NOMO-1 (cell line): ENCODE results near the gene PARVB.

Experiments
- DNase-seq, 2 experiments: peaks; one replicate each; lab custom pipeline; 2025; ENCODE audit not compliant: unreplicated experiment in 2 of 2; lab: John Stamatoyannopoulos, UW

Gene PARVB

DNA sequence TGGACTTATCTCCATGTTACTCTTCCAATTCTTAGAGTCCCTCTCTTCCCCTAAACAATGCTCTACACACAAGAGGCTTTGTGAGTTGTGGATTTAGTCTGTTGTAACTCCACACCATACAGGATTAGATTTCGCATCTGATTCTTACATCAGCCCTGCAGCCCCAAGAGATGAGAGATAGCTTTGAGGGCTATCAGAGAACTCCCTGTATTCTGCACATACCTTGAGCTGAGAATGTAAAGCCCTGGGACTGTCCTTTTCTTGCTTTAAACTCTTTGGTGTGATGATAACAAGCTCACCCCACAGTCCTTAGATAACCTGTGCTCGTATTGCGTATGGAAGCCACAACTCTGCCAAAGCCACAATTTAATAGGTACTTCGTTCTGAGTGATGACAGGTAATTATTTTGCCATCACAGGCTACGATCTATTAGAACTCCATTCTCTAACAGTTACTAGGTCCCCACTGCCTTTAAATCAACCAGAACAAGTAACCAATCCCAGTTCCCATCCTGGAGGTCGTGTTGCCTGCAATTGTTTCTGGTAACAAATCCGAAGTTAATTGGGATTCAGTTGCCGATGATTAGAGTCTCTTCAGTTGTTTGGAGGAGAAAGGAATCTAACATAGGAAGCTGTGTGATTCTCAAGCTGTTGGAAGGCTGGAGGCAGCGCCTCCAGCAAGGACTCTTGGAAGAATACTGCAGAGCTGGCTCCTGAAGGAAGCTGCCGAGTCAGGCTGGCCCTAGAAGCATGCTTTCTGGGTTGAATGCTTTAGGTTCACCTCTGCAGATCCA is 155.3 kb downstream of the PARVB start:
- no peak for DNase-seq

DNA sequence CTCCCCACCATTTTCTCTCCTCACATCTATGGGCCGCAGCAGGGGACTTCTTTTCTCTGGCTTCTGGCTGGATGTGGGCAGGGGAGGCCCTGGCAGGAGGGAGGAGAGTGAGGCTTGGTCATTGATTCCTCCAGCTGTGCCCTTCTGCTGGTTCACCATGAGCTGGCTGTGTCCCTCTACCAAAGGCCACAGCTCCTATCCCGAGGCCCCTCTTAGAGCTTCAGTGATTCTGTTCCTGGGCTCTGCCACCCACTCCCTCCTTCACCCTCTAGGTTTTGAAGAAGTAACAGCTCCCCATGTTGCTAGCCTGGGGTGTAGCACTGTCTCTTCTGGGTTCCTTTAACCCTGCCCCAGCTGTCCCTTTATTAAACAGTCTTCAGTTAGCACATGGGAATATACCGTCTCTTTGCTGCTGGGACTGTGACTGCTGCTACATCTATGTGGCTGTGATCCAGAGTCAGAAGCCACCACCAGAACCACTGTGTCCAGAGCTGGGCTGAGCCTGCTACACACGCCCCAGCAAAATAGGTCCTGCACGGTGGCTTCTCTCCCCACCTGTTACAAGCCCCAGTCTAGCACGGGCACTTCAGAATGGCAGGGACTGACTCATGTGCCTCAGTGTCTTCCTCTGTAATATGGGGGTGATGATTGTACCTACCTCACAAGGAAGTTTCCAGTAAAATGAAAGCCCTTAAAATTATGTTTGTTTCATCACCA is 156.0 kb downstream of the PARVB start:
- DNase-seq = peak; percentile 34 to 36

DNA sequence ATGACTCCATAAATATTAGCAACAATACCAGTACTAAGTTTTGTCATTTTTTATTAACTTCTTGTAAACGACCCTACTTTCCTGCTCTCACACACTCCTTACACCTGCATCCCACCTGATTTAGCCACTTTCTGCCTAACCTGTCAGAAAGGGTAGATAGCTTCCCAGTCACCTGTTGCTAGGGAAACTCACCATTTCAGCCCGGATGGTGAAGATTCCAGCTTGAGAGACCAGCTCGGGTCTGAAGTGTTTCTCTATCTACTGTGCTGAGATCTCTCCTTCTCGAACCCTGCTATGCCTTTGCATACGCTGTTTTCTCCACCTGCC is 156.6 kb downstream of the PARVB start, which contains the start of gene PARVG:
PARVG (plus strand) TSS at position 220 of the 327 bp plus-strand sequence. CDS start 2,405 bp downstream, outside the sequence.
- peak in 1 of 2 experiments; percentile 55 for DNase-seq

DNA sequence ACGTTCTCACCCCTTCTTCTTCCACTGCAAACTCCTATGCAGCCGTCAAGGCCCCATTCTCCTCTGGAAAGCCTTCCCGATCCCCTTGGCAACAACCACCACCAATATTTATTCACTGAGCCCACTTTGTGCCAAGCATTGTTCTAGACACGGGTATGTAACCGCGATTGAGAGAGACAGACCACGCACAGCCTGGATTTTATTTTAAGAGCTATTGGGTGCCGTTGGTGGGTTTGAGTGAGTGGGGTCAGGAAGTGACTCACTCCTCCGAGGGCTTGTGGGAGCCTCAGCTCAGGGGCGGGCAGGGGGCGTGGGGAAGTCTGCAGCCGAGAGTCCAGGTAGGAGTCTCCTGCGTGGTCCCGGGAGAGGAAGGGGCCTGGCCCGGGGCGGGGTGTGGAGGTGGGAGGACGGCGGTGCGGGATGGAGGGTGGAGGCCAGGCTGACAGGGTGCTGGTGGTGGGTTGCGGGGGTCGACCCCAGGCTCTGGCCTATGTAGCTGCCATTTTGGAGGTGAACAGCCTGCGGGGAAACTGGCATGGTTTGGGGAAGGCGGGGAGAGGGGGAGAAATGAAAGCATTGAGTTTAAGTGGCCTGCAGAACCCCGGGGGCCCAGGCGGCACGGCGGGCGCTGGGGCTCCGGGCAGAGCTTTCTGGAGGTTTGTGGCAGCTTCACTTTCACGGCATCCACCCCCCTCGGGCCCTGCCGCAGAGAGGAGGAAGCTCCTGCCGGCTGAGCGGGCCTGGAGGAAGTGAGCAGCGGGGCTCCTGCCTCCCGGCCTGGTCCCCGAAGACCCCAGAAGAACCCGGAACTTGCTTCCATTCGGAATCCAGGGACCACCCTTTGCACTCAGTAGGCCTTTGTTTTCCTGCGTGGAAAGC is 157.2 kb downstream of the PARVB start:
- peak; percentile 75 to 91 for DNase-seq

- peak in 1 of 2 experiments; percentile 29 for DNase-seq
These were observed 157.9 kb downstream of the PARVB start for GRCh38 chr22:44181912-44182587.

- DNase-seq = peak; percentile 81 to 85
These were observed 158.6 kb downstream of the PARVB start for GRCh38 chr22:44182588-44183286.

- no peak for DNase-seq
These were observed 159.1 kb downstream of the PARVB start for GRCh38 chr22:44183287-44183588.

- no peak for DNase-seq
These were observed 159.9 kb downstream of the PARVB start for GRCh38 chr22:44184006-44184405.

- DNase-seq = no peak
These were observed 161.4 kb downstream of the PARVB start for GRCh38 chr22:44185237-44186120.

GRCh38 chr22:44186121-44186510 is 162.0 kb downstream of the PARVB start:
- no peak for DNase-seq

GRCh38 chr22:44186737-44187136 is 162.6 kb downstream of the PARVB start:
- no peak for DNase-seq

- DNase-seq = no peak
These were observed 163.6 kb downstream of the PARVB start for GRCh38 chr22:44187652-44188230.

DNA sequence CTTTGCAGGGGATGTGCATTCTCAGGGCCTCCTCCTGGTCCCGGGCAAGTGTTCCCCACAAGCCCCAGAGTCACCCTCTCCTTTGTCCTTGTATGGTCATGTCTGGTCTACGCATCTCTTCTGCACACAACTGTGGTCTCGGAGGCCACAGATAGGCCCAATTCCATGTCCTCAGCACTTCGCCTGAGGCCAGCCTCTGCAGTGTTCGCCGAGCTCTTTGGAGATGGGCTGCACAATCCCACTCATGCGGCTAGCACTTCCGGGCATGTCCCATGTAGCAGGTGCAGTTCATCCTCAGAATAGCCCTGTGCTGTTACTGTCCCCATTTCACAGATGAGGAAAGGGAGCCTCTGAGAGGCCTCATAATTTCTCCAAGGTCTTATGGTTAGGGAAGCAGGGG is 164.2 kb downstream of the PARVB start:
- no peak for DNase-seq

- no peak for DNase-seq
These were observed 165.0 kb downstream of the PARVB start for GRCh38 chr22:44188986-44189630.

- DNase-seq = no peak
These were observed 166.4 kb downstream of the PARVB start for GRCh38 chr22:44190381-44190976.

DNA sequence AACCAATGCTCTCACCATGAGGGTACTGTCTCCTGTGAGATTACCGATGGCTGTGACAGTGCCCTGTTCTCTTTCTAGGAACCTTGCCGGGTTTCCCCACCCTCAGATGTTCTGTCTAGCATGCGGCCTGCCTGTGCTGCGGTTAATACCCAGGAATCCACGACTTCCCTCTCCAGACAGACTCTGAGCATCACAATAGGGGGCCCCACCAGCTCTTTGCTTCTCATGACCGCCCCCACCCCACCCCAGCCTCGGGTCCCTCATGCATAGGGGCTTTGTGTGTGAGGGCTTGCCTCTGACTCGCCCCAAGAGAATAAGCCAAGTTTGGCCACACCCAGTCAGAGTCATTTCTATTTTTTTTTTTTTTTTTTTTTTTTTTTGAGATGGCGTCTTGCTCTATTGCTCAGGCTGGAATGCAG is 166.9 kb downstream of the PARVB start:
- DNase-seq = no peak

DNA sequence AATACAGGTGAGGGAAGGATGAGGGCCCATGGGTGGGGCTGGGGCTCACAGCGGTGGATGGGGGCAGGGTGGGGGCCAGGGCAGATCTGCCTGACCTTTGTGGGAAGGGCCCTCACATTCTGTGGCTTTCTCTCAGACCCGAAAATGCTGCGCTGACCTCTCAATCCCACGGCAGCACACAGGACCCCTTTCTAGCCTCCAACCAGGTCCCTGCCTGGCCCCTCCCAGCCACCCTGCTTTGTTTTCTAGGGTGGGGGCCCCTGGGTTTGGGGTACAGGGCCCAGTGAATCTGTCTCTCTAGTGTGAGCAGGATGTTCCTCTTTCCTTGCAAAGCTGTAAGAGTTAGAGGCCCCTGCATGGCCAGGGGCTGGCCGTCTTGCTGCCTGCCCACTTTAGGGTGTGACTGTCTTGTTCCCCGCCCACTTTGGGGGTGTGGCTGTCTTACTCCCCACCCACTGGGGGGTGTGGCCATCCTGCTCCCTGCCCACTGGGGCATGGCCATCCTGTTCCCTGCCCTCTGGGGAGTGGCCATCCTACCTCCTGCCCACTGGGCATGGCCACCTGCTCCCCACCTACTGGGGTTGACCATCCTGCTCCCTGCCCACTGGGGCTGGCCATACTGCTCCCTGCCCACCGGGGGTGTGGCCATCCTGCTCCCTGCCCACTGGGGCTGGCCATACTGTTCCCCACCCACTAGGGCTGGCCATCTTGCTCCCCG is 168.2 kb downstream of the PARVB start:
- peak; percentile 66 to 69 for DNase-seq
